Measurements from ENCODE around the gene BCAT1.

DNA sequence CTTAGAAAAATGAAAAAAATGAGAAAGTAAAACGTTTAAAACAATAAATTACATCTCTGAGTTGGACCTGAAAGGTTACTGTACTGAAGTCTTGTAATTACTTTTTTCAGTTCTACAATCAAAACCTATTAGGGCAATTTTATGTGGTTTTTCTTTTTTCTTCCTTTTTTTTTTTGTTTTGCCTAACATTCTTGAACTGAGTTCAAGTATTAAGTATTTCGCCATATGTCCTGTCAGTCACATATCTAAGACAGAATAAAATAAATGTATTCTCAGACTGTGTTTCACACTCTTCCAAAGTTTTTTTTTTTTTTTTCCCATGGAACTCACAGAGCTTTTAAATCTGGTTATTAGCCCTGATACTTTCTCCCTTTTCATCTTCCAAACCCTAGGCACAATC lies 172.0 kb downstream of the BCAT1 start:
- TF ChIP-seq, protein P1, sequence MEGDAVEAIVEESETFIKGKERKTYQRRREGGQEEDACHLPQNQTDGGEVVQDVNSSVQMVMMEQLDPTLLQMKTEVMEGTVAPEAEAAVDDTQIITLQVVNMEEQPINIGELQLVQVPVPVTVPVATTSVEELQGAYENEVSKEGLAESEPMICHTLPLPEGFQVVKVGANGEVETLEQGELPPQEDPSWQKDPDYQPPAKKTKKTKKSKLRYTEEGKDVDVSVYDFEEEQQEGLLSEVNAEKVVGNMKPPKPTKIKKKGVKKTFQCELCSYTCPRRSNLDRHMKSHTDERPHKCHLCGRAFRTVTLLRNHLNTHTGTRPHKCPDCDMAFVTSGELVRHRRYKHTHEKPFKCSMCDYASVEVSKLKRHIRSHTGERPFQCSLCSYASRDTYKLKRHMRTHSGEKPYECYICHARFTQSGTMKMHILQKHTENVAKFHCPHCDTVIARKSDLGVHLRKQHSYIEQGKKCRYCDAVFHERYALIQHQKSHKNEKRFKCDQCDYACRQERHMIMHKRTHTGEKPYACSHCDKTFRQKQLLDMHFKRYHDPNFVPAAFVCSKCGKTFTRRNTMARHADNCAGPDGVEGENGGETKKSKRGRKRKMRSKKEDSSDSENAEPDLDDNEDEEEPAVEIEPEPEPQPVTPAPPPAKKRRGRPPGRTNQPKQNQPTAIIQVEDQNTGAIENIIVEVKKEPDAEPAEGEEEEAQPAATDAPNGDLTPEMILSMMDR (IDR thresholded peaks at IDR 0.05; ENCODE audit: extremely low read depth in 1 of 2, insufficient read depth in 1 of 2, low read depth in 1 of 2, low read length in 2 of 2): no peak
- TF ChIP-seq POLR2A (IDR thresholded peaks at IDR 0.05; ENCODE audit: low read depth, low read length): no peak
